SK-N-SH (cell line): Measurements from ENCODE around the gene EYA2. TPM values are rescaled to one million over a fixed set of nuclear protein-coding genes. Genes with fewer than 3 reads are reported as not detected.

ENCODE experiments used
- CTCF ChIA-PET: fragments of 300-600, 350-600 bp; formaldehyde crosslinking; extraction: SDS; loops from one replicate; lab custom pipeline; 2021; lab: Yijun Ruan, JAX
- POLR2A ChIA-PET: fragments of 350-600 bp; sonication (Branson Sonifier 250); formaldehyde crosslinking; extraction: SDS; loops from one replicate; lab custom pipeline; 2020; ENCODE audit warnings: antibody characterized with exemption, inconsistent platforms; lab: Yijun Ruan, JAX
- DNase-seq: peaks from one replicate; pipeline ENCODE4 v3.0.0; 2012
- H2AFZ ChIP-seq: fragments of 200-600 bp; sonication (generic); 2 replicates; pipeline ENCODE4 v1.8.1; 2016; ENCODE audit warnings: antibody characterized with exemption, mild to moderate bottlenecking, low read depth
- H3F3A ChIP-seq: fragments of 200-600 bp; sonication (generic); replicated peaks from 2 replicates; pipeline ENCODE3; 2016; ENCODE audit warnings: antibody characterized with exemption, mild to moderate bottlenecking; ENCODE audit not compliant: insufficient read depth
- H3K27ac ChIP-seq, 2 experiments: fragments of 200-500 bp in 1 of 2; fragments of 200-600 bp in 1 of 2; sonication (Bioruptor generic) in 1 of 2; sonication (generic), shearing (Covaris generic) in 1 of 2; 2 replicates each; pipeline versions ENCODE4 v1.5.1 to v1.6.1; 2014 to 2016; ENCODE audit warnings: low read depth in 2 of 2, inconsistent platforms in 1 of 2, low read length in 1 of 2, mild to moderate bottlenecking in 1 of 2, mixed read lengths in 1 of 2
- H3K27me3 ChIP-seq: fragments of 200-600 bp; sonication (generic), shearing (Covaris generic); 2 replicates; pipeline ENCODE4 v1.6.1; 2016; ENCODE audit warnings: mixed run types; ENCODE audit not compliant: insufficient read depth
- H3K36me3 ChIP-seq, 2 experiments: fragments of 200-500 bp in 1 of 2; fragments of 200-600 bp in 1 of 2; sonication (Bioruptor generic) in 1 of 2; sonication (generic) in 1 of 2; replicated peaks in 1 of 2; 2 replicates each; pipeline versions ENCODE3 to v1.5.1; 2014 to 2016; ENCODE audit warnings: low read length in 1 of 2, mild to moderate bottlenecking in 1 of 2; ENCODE audit not compliant: insufficient read depth in 2 of 2, control insufficient read depth in 1 of 2
- H3K4me1 ChIP-seq, 2 experiments: fragments of 200-500 bp in 1 of 2; fragments of 200-600 bp in 1 of 2; sonication (Bioruptor generic) in 1 of 2; sonication (generic), shearing (Covaris generic) in 1 of 2; 2 replicates each; pipeline versions ENCODE4 v1.5.1 to v1.6.1; 2014 to 2016; ENCODE audit warnings: low read depth in 1 of 2, low read length in 1 of 2, mixed run types in 1 of 2; ENCODE audit not compliant: insufficient read depth in 2 of 2, control insufficient read depth in 1 of 2
- H3K4me2 ChIP-seq: fragments of 200-600 bp; sonication (generic), shearing (Covaris generic); 2 replicates; pipeline ENCODE4 v1.6.1; 2017; ENCODE audit warnings: mixed run types
- H3K4me3 ChIP-seq, 2 experiments: fragments of 200-500 bp in 1 of 2; fragments of 200-600 bp in 1 of 2; sonication (Bioruptor generic) in 1 of 2; sonication (generic), shearing (Covaris generic) in 1 of 2; 2 replicates each; pipeline versions ENCODE4 v1.5.1 to v1.8.1; 2014 to 2016; ENCODE audit warnings: low read depth in 2 of 2, inconsistent platforms in 1 of 2, low read length in 1 of 2, mild to moderate bottlenecking in 1 of 2, mixed read lengths in 1 of 2, moderate library complexity in 1 of 2
- H3K79me2 ChIP-seq: fragments of 200-600 bp; sonication (generic); 2 replicates; pipeline ENCODE4 v1.8.1; 2017; ENCODE audit warnings: mild to moderate bottlenecking; ENCODE audit not compliant: insufficient read depth
- H3K9ac ChIP-seq: fragments of 200-600 bp; sonication (generic); 2 replicates; pipeline ENCODE4 v1.6.1; 2017; ENCODE audit warnings: mixed run types
- H3K9me2 ChIP-seq: fragments of 200-600 bp; sonication (generic); 2 replicates; pipeline ENCODE4 v1.6.1; 2017; ENCODE audit warnings: mixed run types
- H3K9me3 ChIP-seq: fragments of 200-600 bp; sonication (generic); 2 replicates; pipeline ENCODE4 v1.6.1; 2017; ENCODE audit warnings: mixed run types, mild to moderate bottlenecking, moderate library complexity
- H4K20me1 ChIP-seq: fragments of 200-600 bp; sonication (generic); 2 replicates; pipeline ENCODE4 v1.6.1; 2017; ENCODE audit warnings: mild to moderate bottlenecking, mixed run types; ENCODE audit not compliant: insufficient read depth
- CHD2 ChIP-seq: fragments of 150-350 bp; IDR thresholded peaks from 2 replicates; pipeline ENCODE4 v1.6.1; 2018; ENCODE audit warnings: low read length; ENCODE audit not compliant: partially characterized antibody
- EP300 ChIP-seq, 2 experiments: IDR thresholded peaks; 2 replicates each; pipeline versions ENCODE4 v1.4.0 to v1.6.1; 2012; ENCODE audit warnings: borderline replicate concordance in 1 of 2, low read depth in 1 of 2, low read length in 1 of 2
- GABPA ChIP-seq: IDR thresholded peaks from 2 replicates; pipeline ENCODE4 v1.4.0; 2012; ENCODE audit warnings: low read depth, mild to moderate bottlenecking
- GATA2 ChIP-seq: sonication (generic); formaldehyde crosslinking; IDR thresholded peaks from 2 replicates; pipeline ENCODE4 v1.5.0; 2020; ENCODE audit warnings: mild to moderate bottlenecking, missing genetic modification reagents
- MEF2A ChIP-seq: IDR thresholded peaks from 2 replicates; pipeline ENCODE4 v1.4.0; 2012; ENCODE audit warnings: low read depth, borderline replicate concordance
- NRF1 ChIP-seq: IDR thresholded peaks from 2 replicates; pipeline ENCODE4 v1.6.1; 2012; ENCODE audit warnings: low read depth, mild to moderate bottlenecking, low read length
- RCOR1 ChIP-seq: fragments of 150-350 bp; IDR thresholded peaks from 2 replicates; pipeline ENCODE4 v1.6.1; 2017; ENCODE audit warnings: antibody characterized with exemption, low read length
- RXRA ChIP-seq: IDR thresholded peaks from 2 replicates; pipeline ENCODE4 v1.4.0; 2012; ENCODE audit warnings: low read depth, mild to moderate bottlenecking, borderline replicate concordance
- TEAD4 ChIP-seq: IDR thresholded peaks from 2 replicates; pipeline ENCODE4 v1.4.0; 2012; ENCODE audit warnings: mild to moderate bottlenecking, borderline replicate concordance; ENCODE audit not compliant: insufficient read depth
- YY1 ChIP-seq: IDR thresholded peaks from 2 replicates; pipeline ENCODE4 v1.4.0; 2012; ENCODE audit warnings: low read depth, mild to moderate bottlenecking
- WGBS: methylation state at CpG from one replicate; pipeline ENCODE4 v1.1.6; 2017; ENCODE audit warnings: low lambda C conversion rate; 5-methylcytosine and 5-hydroxymethylcytosine counted together
- polyA plus RNA-seq, 3 experiments: library from polyadenylated mRNA; depleted of rRNA; stranded (reverse); fragments of >200 nt; gene quantifications; 2 replicates each; pipeline ENCODE4 v1.2.3, GENCODE V29; 2012
- TF ChIP-seq, protein P1 (sequence below): fragments of 200-600 bp; sonication (generic); IDR thresholded peaks from 2 replicates; pipeline ENCODE4 v1.6.1; 2017; ENCODE audit warnings: antibody characterized with exemption, mild to moderate bottlenecking, moderate library complexity
- TF ChIP-seq, protein P2 (sequence below): IDR thresholded peaks from 2 replicates; pipeline ENCODE4 v1.4.0; 2012; ENCODE audit warnings: low read depth

EYA2 gene
- polyA plus RNA-seq, 1 of the 3 experiments (the other 2 are of a cell fraction) = 0.05 TPM

GRCh38 chr20:46991880-46992639, 97.4 kb downstream of the EYA2 start:
- H3K27me3 ChIP-seq = no peaks in the 10 kb centered on the region; the same call in 1 of the 2 replicates
- no peak overlapping the region for H2AFZ ChIP-seq
- no peaks in the 10 kb centered on the region for H3K9me3 ChIP-seq
- H3K4me2 ChIP-seq = no peak overlapping the region
- no peaks in the 10 kb centered on the region for H3K9me2 ChIP-seq
- no peaks in the 10 kb centered on the region for H3F3A ChIP-seq
- H3K4me3 ChIP-seq = no peak overlapping the region
- no peaks in the 10 kb centered on the region for H3K79me2 ChIP-seq
- no peaks in the 10 kb centered on the region for H4K20me1 ChIP-seq
- no peak for DNase-seq
- H3K9ac ChIP-seq = no peak overlapping the region
- 61% methylated on average over 12 of the region's 12 CpGs for WGBS
- no peak overlapping the region for H3K27ac ChIP-seq
- POLR2A ChIA-PET = no interaction called here
- no peaks in the 10 kb centered on the region for H3K4me1 ChIP-seq
- CTCF ChIA-PET = no interaction called here
- H3K36me3 ChIP-seq = no peaks in the 10 kb centered on the region
- TF ChIP-seq NRF1 = no peak
- no peak for TF ChIP-seq RXRA
- TF ChIP-seq, protein P1, sequence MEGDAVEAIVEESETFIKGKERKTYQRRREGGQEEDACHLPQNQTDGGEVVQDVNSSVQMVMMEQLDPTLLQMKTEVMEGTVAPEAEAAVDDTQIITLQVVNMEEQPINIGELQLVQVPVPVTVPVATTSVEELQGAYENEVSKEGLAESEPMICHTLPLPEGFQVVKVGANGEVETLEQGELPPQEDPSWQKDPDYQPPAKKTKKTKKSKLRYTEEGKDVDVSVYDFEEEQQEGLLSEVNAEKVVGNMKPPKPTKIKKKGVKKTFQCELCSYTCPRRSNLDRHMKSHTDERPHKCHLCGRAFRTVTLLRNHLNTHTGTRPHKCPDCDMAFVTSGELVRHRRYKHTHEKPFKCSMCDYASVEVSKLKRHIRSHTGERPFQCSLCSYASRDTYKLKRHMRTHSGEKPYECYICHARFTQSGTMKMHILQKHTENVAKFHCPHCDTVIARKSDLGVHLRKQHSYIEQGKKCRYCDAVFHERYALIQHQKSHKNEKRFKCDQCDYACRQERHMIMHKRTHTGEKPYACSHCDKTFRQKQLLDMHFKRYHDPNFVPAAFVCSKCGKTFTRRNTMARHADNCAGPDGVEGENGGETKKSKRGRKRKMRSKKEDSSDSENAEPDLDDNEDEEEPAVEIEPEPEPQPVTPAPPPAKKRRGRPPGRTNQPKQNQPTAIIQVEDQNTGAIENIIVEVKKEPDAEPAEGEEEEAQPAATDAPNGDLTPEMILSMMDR = no peak
- TF ChIP-seq, protein P2, sequence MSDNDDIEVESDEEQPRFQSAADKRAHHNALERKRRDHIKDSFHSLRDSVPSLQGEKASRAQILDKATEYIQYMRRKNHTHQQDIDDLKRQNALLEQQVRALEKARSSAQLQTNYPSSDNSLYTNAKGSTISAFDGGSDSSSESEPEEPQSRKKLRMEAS = no peak
- TF ChIP-seq CHD2 = no peak
- no peak for TF ChIP-seq TEAD4
- TF ChIP-seq RCOR1 = no peak
- no peak for TF ChIP-seq EP300 (IDR thresholded peaks at IDR 0.05; ENCODE audit: borderline replicate concordance in 1 of 2, low read depth in 1 of 2, low read length in 1 of 2)
- TF ChIP-seq GATA2 = no peak

GRCh38 chr20:46992640-46993035, 98.0 kb downstream of the EYA2 start:
- WGBS = 55% methylated on average over 2 of the region's 2 CpGs
- Histone ChIP-seq H3K27ac (no peak overlapping the region), H3K36me3 (no peaks in the 10 kb centered on the region), H3K4me1 (no peaks in the 10 kb centered on the region), H3K9ac (no peak overlapping the region), H3K9me3 (no peaks in the 10 kb centered on the region), H3K4me3 (no peak overlapping the region), H3K27me3 (no peaks in the 10 kb centered on the region; the same call in 1 of the 2 replicates), H3K4me2 (no peak overlapping the region), H3F3A (no peaks in the 10 kb centered on the region), H3K9me2 (no peaks in the 10 kb centered on the region), H2AFZ (no peak overlapping the region), H3K79me2 (no peaks in the 10 kb centered on the region), H4K20me1 (no peaks in the 10 kb centered on the region)
- DNase-seq = no peak
- TF ChIP-seq MEF2A (no peak), GABPA (no peak), EP300 (IDR thresholded peaks at IDR 0.05; ENCODE audit: borderline replicate concordance in 1 of 2, low read depth in 1 of 2, low read length in 1 of 2) (no peak), YY1 (no peak)
- ChIA-PET POLR2A (no interaction called here), CTCF (no interaction called here)
